HG03103 (cell line): ENCODE data around the gene KCNAB1.

Experiments used
- ATAC-seq: cut with Tn5 transposase; IDR thresholded peaks from one replicate; pipeline ENCODE4 v1.9.1; 2021; ENCODE audit warnings: low read depth; ENCODE audit not compliant: unreplicated experiment

KCNAB1 gene

GRCh38 chr3:156432563-156432962 lies 312.2 kb downstream of the KCNAB1 start:
- no peak for ATAC-seq

DNA sequence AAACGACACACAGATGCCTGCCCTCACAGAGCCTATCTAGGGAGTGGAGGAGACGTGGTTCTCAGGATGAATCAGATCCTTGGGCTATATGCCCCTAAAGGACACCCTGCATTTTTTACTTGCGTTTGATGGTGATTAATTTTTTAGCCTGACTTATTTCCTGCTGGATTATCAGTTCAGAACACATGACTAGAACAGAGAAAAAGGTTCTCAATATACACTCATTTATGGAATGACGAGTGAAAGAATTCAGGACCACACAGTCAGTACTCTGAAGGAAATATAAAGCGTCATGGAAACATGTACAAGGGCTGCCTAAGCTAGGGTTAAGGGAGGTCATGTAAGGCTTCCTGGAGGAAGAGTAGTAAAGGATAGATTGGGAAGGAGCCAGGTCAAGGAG lies 312.8 kb downstream of the KCNAB1 start:
- no peak for ATAC-seq

DNA sequence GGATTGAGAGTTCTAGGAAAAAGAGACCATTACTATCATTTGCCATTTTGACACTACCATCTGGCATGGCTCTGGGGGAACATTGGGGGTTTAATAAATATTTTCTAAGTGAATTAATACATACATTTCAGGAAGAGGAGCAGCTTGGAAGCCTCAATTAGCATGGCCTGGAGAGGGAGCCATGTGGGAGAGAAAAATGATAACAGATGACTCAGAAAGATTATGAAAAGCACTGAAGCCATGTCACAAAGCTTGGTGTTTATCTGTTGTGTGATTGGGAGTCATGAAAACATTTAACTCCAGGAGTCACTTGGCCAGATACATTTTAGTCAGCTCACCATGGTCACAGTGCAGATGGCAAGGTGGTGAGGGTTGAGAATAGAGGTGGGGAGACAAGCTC lies 313.5 kb downstream of the KCNAB1 start:
- ATAC-seq, result no peak

DNA sequence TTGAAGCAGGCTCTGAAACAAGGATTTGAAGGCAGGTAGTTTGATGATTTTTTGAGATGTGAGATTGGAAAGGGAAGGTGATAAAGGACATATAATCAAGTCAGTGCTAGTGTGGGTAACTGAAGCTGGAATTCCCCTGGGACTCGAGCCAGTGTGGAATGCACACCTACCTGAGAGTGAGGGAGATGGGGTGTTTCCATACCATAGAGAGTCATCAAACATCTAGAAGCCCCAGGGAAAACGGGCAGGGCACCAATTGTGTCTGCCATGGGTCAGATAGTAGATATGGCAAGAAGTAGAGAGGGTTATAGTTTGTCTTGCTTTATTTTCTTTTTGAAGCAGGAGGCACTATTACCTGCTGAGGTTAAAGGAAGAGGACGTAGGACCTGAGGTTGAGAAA lies 314.5 kb downstream of the KCNAB1 start:
- ATAC-seq, result no peak

- no peak for ATAC-seq
Observed at GRCh38 chr3:156443079-156443478, 322.7 kb downstream of the KCNAB1 start.

- no peak for ATAC-seq
Observed at GRCh38 chr3:156445117-156446090, 325.0 kb downstream of the KCNAB1 start.

DNA sequence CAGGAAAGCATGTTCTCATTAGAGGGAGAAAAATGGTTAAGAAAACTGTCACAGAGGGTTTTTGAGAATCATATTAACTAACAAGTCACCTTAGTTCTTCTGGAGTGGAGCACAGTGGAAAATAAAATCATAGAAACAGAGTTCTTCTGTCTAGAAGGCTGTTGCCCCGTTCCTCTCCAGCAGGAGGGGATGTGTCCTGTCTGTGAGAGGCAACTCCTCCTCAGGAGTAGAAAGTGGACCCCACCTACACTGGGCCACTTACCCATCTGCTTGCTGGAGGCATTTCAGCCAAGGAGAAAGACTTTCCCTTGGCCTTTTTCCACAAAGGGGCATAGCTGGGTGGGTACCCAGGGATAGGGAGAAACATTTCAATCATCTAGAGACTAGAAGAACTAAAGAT lies 327.9 kb downstream of the KCNAB1 start:
- ATAC-seq, result peak; percentile 55

DNA sequence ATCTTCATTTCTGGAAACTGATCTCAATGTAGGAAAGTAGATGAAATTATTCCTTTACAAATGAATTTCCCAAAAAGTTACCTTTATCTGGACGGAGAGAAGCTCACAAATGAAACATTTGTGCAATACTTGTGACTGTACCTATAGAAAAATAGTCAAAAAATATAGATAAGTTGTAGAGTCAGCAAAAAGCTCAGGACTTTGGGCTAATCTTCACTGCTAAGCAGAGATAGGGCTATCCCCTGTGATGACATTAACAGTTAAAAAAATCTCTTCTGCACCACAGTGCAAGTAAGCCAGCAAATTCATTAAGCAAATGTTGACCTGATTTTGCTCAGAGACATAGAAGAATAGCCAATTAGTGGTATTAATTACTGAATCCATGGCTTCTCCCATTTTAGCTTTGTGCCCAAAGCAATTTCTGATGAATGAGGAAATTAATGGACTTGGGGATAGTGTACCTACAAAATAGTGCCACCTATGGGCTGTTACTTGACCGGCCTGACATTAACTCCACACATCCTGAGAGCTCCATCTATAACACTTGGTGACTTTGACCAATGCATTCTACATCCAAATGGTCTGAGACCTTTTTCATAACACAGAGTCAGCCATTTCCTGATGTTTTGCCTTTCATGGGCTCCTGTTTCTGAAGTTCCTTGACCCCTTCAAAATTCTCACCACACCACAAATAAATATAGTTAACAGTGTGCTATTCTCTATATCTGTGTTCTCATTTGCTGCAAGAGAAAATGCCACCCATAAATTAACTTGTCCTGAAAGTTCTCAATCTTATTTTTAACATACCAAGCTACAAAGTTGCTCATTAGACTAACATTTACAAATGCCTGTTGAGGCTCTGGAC lies 329.6 kb downstream of the KCNAB1 start:
- no peak for ATAC-seq

DNA sequence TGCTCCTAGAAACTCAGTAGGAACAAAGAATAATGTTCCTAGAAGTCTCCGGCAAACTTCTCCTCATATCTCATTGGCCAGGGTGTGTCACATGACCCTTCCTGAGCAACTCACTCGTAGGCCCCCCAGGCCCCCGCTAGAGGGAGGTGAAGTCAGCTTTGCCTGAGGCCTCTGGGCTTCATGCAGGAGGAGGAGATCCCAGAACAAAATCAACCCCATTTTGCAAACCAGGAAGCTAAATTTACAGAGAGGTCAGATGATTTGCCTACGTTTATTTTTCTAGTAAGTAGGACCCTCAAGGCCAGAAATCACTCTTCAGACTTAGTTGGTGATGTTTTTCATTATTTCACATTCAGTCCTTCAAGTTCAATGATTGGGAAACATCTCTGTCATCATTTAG lies 335.5 kb downstream of the KCNAB1 start:
- ATAC-seq, result no peak

GRCh38 chr3:156456771-156457224 lies 336.4 kb downstream of the KCNAB1 start:
- no peak for ATAC-seq

DNA sequence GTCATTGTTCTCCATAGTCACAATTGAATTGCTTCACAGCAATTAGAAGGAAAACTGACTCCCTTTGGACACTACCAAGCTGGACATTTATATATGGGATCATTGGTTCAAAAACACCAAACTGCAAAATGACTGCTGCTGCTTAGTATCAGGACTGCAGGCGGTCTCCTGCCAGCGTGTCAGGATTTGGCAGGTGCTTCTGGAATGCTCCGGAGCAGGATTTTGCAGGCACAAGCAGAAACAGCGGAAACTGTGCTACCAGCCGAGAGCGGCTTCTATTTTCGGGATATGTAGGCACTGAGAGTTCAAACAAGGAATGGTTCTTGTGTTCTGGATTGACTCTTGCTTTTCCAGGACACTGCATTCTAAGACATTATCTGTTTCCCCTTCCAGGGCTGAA lies 339.1 kb downstream of the KCNAB1 start:
- ATAC-seq, result no peak

DNA sequence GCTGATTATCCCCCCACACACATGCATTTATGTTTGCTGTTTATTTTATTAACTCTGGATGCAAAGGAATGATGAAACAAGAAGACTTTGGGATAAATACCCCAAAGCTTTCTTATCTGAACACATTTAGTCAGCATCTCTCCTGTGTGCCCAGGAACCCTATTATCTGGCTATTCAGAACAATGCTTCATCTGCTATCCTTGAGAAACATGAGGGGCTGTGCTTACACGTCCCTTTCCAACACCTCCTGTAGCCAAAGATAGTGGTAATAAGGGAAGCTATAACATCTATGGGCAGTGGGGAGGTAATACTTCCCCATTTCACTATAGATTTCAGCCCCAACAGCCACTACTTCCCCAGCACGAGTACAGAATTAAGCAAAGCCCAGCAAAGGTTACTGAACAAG lies 339.8 kb downstream of the KCNAB1 start:
- peak; percentile 90 for ATAC-seq

DNA sequence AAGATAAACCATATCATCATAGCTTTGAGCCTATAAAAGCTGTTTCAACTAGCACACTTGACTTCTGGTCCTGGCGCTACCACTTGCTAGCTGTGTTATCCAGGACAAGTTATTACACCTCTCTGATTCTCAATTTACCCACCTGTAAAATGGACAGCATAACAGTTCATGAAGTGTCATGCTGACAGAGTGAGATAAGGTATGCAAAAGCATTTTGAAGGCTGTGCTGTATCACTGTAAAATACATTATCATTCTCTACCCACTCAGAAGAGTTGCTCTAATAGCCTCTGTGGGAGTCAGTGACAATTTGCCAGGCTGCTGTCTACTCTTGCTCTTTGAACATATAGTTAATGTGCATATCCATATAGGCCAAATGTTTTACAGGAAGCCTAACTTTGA lies 341.5 kb downstream of the KCNAB1 start:
- no peak for ATAC-seq

DNA sequence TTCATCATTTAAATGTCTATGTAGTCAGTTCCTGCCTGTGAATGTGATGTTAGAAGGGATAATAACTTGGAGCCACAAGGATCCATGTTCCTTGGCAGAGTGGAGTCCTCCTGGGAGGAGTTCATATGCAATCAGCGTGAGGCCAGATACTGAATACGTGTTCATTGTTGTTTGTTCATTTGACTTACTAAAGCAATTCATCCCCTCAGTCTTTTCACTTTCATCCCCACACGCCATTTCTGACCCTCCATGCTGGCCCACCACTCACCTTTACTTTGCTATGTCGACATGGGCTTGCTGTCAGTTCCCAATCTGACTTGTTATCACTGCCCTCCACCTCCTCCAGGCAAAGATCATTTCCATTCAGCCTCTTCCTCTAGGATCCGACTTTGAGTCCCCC lies 342.7 kb downstream of the KCNAB1 start:
- no peak for ATAC-seq

DNA sequence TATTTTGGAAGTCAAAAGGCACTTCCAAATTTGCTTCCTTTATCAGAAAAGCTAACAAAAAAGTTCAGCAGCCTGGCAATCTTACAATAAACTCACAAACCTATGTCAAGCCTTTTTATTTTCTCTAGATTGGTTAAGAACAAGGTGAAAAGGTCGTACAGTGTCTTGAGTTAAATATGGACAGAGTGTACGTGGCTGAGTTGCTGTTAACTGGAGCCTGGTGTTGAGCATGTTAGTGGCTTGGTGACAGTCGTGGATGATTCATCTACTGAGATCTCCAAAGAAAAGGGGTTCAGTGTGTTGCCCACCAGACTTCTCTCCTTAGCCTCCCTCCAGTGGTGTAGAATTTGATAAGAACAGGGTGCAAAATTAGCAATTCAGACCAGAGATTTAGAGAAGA lies 344.8 kb downstream of the KCNAB1 start:
- ATAC-seq, result no peak

DNA sequence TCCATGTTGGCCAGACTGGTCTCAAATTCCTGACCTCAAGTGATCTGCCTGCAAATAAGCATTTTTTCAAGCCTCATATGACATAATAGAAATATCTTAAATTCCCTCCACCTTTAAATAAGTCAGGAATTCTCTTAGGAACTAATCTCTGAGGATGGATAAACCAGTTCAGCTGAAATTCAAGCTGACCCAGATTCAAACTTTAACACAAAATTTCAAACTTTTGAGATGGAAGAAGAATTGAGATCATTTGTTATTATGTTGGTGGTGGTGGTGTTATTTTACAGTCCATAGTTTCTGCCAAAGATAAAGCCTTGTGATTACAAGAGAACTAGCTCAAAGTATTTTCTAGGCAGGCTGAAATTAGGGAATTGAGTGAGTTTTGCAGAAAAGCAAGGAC lies 349.1 kb downstream of the KCNAB1 start:
- ATAC-seq, result no peak

GRCh38 chr3:156471431-156471830 lies 351.1 kb downstream of the KCNAB1 start:
- no peak for ATAC-seq

DNA sequence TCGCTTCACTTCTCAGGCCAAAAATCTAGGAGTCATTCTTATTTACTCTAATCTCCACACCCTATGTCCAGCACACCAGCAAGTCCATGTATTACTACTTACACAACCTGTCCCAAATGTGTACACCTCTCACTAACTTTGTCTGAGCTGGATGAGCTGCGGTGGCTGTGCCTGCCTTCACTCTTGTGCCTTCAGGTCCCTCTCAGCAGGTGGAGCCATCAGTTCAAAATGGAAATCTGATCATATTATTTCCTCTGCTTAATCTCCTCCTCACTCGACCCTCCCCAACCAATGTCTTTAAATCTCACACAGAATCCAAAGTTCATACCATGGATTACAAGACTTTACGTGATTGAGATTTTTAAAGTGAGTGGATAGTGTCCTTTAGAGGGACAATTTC lies 351.8 kb downstream of the KCNAB1 start:
- ATAC-seq, result no peak

- no peak for ATAC-seq
Observed at GRCh38 chr3:156472684-156473083, 352.3 kb downstream of the KCNAB1 start.

DNA sequence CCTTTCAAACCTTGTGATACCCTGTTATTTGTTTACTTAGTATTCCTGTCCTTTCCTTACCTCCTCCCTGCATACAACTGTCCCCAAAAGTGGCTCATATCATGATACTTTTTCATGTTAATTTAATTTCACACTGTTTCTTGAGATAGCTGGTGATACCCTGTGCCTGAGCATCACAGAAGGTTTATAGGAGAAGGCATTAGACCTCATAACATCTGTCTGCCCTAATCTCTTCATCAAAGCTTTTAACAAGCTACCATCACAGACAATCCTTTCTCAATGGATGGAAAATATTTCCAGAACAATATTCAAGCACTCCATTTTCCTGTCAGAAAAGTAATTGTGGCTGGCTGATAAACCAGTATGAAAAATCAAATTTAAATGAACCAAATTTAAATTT lies 353.0 kb downstream of the KCNAB1 start:
- no peak for ATAC-seq
